Caki2 (cell line): ENCODE data around the gene COL20A1. TPM values are rescaled to one million over a fixed set of nuclear protein-coding genes. Genes with fewer than 3 reads are reported as not detected.

Source experiments
- DNase-seq: peaks from one replicate; pipeline ENCODE4 v3.0.0-alpha.2; 2015; ENCODE audit warnings: low read depth
- in situ Hi-C: cut with HindIII; loops from 2 replicates; pipeline ENCODE4 v1.10.0; 2016; ENCODE audit warnings: low sequenced_read_pairs, low pct_unique_long_range_greater_than_20kb, mixed read lengths
- total RNA-seq: library from RNA; depleted of rRNA; stranded (reverse); fragments of >200 nt; shearing (Covaris generic); gene quantifications from 2 replicates; pipeline ENCODE4 v1.2.3, GENCODE V29; 2014; ENCODE audit warnings: low replicate concordance

Gene COL20A1
- total RNA-seq, 1 experiment from 2014 or later = 0.14 TPM

- DNase-seq = no peak
- in situ Hi-C loops = no loop called here
Measured at GRCh38 chr20:63359937-63360849, 67.2 kb downstream of the COL20A1 start.

- in situ Hi-C loops = no loop called here
- DNase-seq = no peak
Measured at GRCh38 chr20:63360850-63361518, 68.0 kb downstream of the COL20A1 start, which contains the start of gene CHRNA4. CHRNA4 (minus strand) TSS chr20:63361349; CDS start chr20:63361165, 184 bp downstream.

- in situ Hi-C loops = no loop called here
Measured at GRCh38 chr20:63361519-63362435, 68.8 kb downstream of the COL20A1 start.

GRCh38 chr20:63362436-63363009 lies 69.5 kb downstream of the COL20A1 start:
- in situ Hi-C loops = no loop called here
- DNase-seq = no peak

More at GRCh38 chr20:63361519-63362435, 68.8 kb downstream of the COL20A1 start:
- no peak for DNase-seq

GRCh38 chr20:63363013-63363957 lies 70.3 kb downstream of the COL20A1 start:
- in situ Hi-C loops = no loop called here
- no peak for DNase-seq

- no peak for DNase-seq
- in situ Hi-C loops = no loop called here
Measured at GRCh38 chr20:63363981-63364561, 71.1 kb downstream of the COL20A1 start.

GRCh38 chr20:63364801-63365585 lies 72.0 kb downstream of the COL20A1 start:
- in situ Hi-C loops = no loop called here

GRCh38 chr20:63365601-63366389 lies 72.8 kb downstream of the COL20A1 start:
- in situ Hi-C loops = no loop called here

More at GRCh38 chr20:63364801-63365585, 72.0 kb downstream of the COL20A1 start:
- no peak for DNase-seq

GRCh38 chr20:63366390-63367365 lies 73.7 kb downstream of the COL20A1 start:
- DNase-seq = no peak
- in situ Hi-C loops = no loop called here

More at GRCh38 chr20:63365601-63366389, 72.8 kb downstream of the COL20A1 start:
- DNase-seq = no peak

GRCh38 chr20:63367446-63368055 lies 74.6 kb downstream of the COL20A1 start:
- in situ Hi-C loops = no loop called here
- no peak for DNase-seq

- in situ Hi-C loops = no loop called here
- DNase-seq = no peak
Measured at GRCh38 chr20:63368151-63368550, 75.2 kb downstream of the COL20A1 start.

GRCh38 chr20:63369024-63369530 lies 76.1 kb downstream of the COL20A1 start:
- no peak for DNase-seq
- in situ Hi-C loops = no loop called here

GRCh38 chr20:63369724-63370617 lies 77.0 kb downstream of the COL20A1 start:
- in situ Hi-C loops = no loop called here
- no peak for DNase-seq
